Measurements from ENCODE around the gene ZNF830.

Gene ZNF830

DNA sequence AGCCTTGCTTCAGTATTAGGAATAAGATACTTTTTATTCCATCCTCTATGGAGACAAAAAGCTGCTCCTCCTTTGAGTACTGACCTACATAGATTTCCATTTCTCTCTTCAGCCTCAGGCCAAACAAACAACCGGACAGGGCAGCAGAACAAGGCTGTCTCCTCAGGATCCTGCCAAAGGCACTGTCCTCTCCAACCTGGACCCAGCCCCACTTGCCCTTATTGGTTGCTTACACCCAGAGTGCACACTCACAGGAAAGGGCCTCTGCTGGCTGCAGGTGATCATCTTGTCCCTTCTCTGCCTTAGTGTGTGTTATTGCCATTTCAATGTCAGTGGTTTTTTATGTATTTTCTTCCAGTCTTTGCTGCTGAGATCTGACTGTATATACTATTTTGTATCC, 45.6 kb downstream of the ZNF830 start:
- TF ChIP-seq SPI1 (IDR thresholded peaks at IDR 0.05; ENCODE audit: borderline replicate concordance, low read depth) (no peak), GABPA (IDR thresholded peaks at IDR 0.05; ENCODE audit: low read depth) (no peak), POLR2AphosphoS5 (IDR thresholded peaks at IDR 0.05; ENCODE audit: low read depth) (no peak)
- TF ChIP-seq, protein P1, sequence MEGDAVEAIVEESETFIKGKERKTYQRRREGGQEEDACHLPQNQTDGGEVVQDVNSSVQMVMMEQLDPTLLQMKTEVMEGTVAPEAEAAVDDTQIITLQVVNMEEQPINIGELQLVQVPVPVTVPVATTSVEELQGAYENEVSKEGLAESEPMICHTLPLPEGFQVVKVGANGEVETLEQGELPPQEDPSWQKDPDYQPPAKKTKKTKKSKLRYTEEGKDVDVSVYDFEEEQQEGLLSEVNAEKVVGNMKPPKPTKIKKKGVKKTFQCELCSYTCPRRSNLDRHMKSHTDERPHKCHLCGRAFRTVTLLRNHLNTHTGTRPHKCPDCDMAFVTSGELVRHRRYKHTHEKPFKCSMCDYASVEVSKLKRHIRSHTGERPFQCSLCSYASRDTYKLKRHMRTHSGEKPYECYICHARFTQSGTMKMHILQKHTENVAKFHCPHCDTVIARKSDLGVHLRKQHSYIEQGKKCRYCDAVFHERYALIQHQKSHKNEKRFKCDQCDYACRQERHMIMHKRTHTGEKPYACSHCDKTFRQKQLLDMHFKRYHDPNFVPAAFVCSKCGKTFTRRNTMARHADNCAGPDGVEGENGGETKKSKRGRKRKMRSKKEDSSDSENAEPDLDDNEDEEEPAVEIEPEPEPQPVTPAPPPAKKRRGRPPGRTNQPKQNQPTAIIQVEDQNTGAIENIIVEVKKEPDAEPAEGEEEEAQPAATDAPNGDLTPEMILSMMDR (IDR thresholded peaks at IDR 0.05; ENCODE audit: insufficient read depth, low read length) = no peak
- TF ChIP-seq, protein P2, sequence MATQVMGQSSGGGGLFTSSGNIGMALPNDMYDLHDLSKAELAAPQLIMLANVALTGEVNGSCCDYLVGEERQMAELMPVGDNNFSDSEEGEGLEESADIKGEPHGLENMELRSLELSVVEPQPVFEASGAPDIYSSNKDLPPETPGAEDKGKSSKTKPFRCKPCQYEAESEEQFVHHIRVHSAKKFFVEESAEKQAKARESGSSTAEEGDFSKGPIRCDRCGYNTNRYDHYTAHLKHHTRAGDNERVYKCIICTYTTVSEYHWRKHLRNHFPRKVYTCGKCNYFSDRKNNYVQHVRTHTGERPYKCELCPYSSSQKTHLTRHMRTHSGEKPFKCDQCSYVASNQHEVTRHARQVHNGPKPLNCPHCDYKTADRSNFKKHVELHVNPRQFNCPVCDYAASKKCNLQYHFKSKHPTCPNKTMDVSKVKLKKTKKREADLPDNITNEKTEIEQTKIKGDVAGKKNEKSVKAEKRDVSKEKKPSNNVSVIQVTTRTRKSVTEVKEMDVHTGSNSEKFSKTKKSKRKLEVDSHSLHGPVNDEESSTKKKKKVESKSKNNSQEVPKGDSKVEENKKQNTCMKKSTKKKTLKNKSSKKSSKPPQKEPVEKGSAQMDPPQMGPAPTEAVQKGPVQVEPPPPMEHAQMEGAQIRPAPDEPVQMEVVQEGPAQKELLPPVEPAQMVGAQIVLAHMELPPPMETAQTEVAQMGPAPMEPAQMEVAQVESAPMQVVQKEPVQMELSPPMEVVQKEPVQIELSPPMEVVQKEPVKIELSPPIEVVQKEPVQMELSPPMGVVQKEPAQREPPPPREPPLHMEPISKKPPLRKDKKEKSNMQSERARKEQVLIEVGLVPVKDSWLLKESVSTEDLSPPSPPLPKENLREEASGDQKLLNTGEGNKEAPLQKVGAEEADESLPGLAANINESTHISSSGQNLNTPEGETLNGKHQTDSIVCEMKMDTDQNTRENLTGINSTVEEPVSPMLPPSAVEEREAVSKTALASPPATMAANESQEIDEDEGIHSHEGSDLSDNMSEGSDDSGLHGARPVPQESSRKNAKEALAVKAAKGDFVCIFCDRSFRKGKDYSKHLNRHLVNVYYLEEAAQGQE (IDR thresholded peaks at IDR 0.05; ENCODE audit: insufficient replicate concordance, low read depth) = no peak
- Histone ChIP-seq H3K27ac (replicated peaks) (no peak overlapping the region), H3K4me3 (replicated peaks; ENCODE audit: insufficient read depth, low read length) (no peak overlapping the region), H3K27me3 (ENCODE audit: insufficient read depth, poor library complexity, severe bottlenecking) (no peaks in the 10 kb centered on the region)
- DNase-seq (ENCODE audit: low read depth in 1 of 2, low spot score in 1 of 2) = no peak

DNA sequence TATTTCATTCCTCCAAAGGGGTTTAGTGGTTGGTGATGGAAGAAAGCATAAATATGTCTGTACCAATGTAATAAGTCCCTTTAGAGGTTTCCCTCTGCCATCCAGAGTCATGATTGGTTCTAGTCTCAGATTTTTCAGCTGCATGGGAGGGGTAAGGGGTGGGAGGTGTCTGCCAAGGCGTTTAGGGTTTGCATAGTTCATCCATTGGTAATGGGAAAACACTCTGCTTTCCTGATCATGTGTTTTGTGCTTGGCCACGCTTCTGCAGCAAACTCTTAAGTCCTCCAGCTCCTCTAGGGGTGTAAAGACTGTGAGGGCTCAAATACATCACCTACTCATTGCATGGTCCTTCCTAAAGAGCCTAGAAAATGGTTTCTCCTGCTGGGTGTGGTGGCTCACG, 48.8 kb downstream of the ZNF830 start:
- no peaks in the 10 kb centered on the region for H3K27me3 ChIP-seq (ENCODE audit: insufficient read depth, poor library complexity, severe bottlenecking)
- TF ChIP-seq, protein P1 (IDR thresholded peaks at IDR 0.05; ENCODE audit: insufficient read depth, low read length) = no peak
- TF ChIP-seq POLR2AphosphoS5 (IDR thresholded peaks at IDR 0.05; ENCODE audit: low read depth) (no peak), SPI1 (IDR thresholded peaks at IDR 0.05; ENCODE audit: borderline replicate concordance, low read depth) (no peak), GABPA (IDR thresholded peaks at IDR 0.05; ENCODE audit: low read depth) (no peak)
- TF ChIP-seq, protein P2 (IDR thresholded peaks at IDR 0.05; ENCODE audit: insufficient replicate concordance, low read depth) = no peak
- DNase-seq (ENCODE audit: low read depth in 1 of 2, low spot score in 1 of 2) = no peak
- no peak overlapping the region for H3K4me3 ChIP-seq (replicated peaks; ENCODE audit: insufficient read depth, low read length)
- no peak overlapping the region for H3K27ac ChIP-seq (replicated peaks)

DNA sequence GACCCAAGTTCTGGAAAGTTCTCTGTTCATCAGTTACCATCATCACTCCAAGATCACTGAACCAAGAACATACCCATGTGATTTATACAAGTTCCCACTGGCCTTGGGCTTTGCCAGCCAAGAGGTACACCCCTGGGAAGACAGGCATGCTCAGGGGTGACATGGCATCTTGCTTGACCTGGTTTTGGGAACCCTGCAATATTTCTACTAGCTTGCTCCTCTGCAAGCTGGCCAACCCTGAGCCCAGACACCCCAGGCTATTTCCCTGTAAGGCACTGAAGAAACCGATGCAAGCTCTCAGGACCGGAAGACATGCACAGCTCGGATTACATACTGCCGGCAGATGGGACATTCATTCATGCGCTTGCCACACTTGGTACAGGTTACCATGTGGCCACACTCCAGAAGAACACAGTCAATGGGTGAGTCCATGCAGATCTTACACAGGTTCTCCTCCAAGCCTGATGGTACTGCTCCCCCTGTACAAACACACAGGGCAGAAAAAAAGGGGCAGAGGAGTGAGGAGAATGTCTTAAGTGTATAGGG, 50.4 kb downstream of the ZNF830 start:
- TF ChIP-seq, protein P1 (IDR thresholded peaks at IDR 0.05; ENCODE audit: insufficient read depth, low read length) = no peak
- no peaks in the 10 kb centered on the region for H3K27me3 ChIP-seq (ENCODE audit: insufficient read depth, poor library complexity, severe bottlenecking)
- H3K27ac ChIP-seq (replicated peaks) = no peak overlapping the region
- H3K4me3 ChIP-seq (replicated peaks; ENCODE audit: insufficient read depth, low read length) = no peak overlapping the region
- DNase-seq (ENCODE audit: low read depth in 1 of 2, low spot score in 1 of 2) = no peak

Measured in HL-60 (cell line).